Gastroesophageal sphincter (tissue), 3 donors: Measurements from ENCODE around the gene AFF2.

ENCODE experiments used
- CTCF ChIP-seq, 4 experiments: fragments of 200-600 bp in 2 of 4; fragments of 450-650 bp in 2 of 4; sonication (generic) in 1 of 4; IDR thresholded peaks; one replicate each; pipeline ENCODE4 v1.5.1; 2017 to 2019; ENCODE audit warnings: antibody characterized with exemption in 4 of 4, mild to moderate bottlenecking in 2 of 4, moderate library complexity in 2 of 4
- POLR2A ChIP-seq, 2 donors: fragments of 450-650 bp; IDR thresholded peaks; one replicate each; pipeline ENCODE4 v1.6.1; 2017; ENCODE audit warnings: antibody characterized with exemption in 2 of 2, mild to moderate bottlenecking in 2 of 2, moderate library complexity in 1 of 2
- POLR2AphosphoS5 ChIP-seq: sonication (generic); formaldehyde crosslinking; IDR thresholded peaks from one replicate; pipeline ENCODE4 v1.6.1; 2017; ENCODE audit warnings: antibody characterized with exemption

GRCh38 chrX:149010853-149011224 lies 510.4 kb downstream of the AFF2 start:
- no peak for TF ChIP-seq CTCF (IDR thresholded peaks at IDR 0.05)
- TF ChIP-seq POLR2A (IDR thresholded peaks at IDR 0.05): no peak
- no peak for TF ChIP-seq POLR2AphosphoS5
